ENCODE measurements around the gene KIAA1614. TPM values are rescaled to one million over a fixed set of nuclear protein-coding genes. Genes with fewer than 3 reads are reported as not detected.

KIAA1614 gene
- total RNA-seq, 1 donor from 2014 or later: 0.56 TPM

- Histone ChIP-seq H3K9me3 (ENCODE audit: low read depth) (no peaks in the 10 kb centered on the region), H3F3A (ENCODE audit: low read depth) (peaks cover 7% of the 10 kb centered on the region), H3K79me2 (ENCODE audit: low read depth) (no peaks in the 10 kb centered on the region), H3K27ac (no peak overlapping the region), H3K9ac (no peak overlapping the region), H3K4me2 (no peak overlapping the region), H3K36me3 (no peaks in the 10 kb centered on the region), H3K27me3 (no peaks in the 10 kb centered on the region), H4K20me1 (ENCODE audit: low read depth) (peaks cover 9% of the 10 kb centered on the region), H2AFZ (replicated peaks) (no peak overlapping the region), H3K4me1 (peaks cover 12% of the 10 kb centered on the region), H3K4me3 (no peak overlapping the region)
- no peak for TF ChIP-seq EZH2phosphoT487 (IDR thresholded peaks at IDR 0.05)
- no peak for TF ChIP-seq CTCF (IDR thresholded peaks at IDR 0.05)
- TF ChIP-seq EZH2 (IDR thresholded peaks at IDR 0.05): no peak
- Mint-ChIP-seq H3K27ac (no peak overlapping the region), H3K9me3 (no peaks in the 10 kb centered on the region), H3K36me3 (peaks cover 10% of the 10 kb centered on the region), H3K4me3 (no peak overlapping the region), H3K27me3 (ENCODE audit: insufficient read depth, low read depth) (peaks cover 4% of the 10 kb centered on the region), H3K4me1 (peaks cover 8% of the 10 kb centered on the region)
- DNase-seq (ENCODE audit: low spot score): no peak
These were observed 39.3 kb downstream of the KIAA1614 start for GRCh38 chr1:180951836-180952656.

GRCh38 chr1:180952657-180953013 is 39.9 kb downstream of the KIAA1614 start:
- peaks cover 7% of the 10 kb centered on the region for H3F3A ChIP-seq (ENCODE audit: low read depth)
- no peak for TF ChIP-seq CTCF (IDR thresholded peaks at IDR 0.05)
- TF ChIP-seq EZH2 (IDR thresholded peaks at IDR 0.05): no peak
- no peak for TF ChIP-seq EZH2phosphoT487 (IDR thresholded peaks at IDR 0.05)
- H3K4me1 Mint-ChIP-seq: peaks cover 8% of the 10 kb centered on the region
- H2AFZ ChIP-seq (replicated peaks): no peak overlapping the region
- no peak overlapping the region for H3K27ac Mint-ChIP-seq
- H3K79me2 ChIP-seq (ENCODE audit: low read depth): no peaks in the 10 kb centered on the region
- peaks cover 9% of the 10 kb centered on the region for H3K36me3 Mint-ChIP-seq
- H3K4me2 ChIP-seq: no peak overlapping the region
- peaks cover 12% of the 10 kb centered on the region for H3K4me1 ChIP-seq
- no peak overlapping the region for H3K9ac ChIP-seq
- no peaks in the 10 kb centered on the region for H3K36me3 ChIP-seq
- H3K9me3 ChIP-seq (ENCODE audit: low read depth): no peaks in the 10 kb centered on the region
- no peak overlapping the region for H3K27ac ChIP-seq
- H3K4me3 ChIP-seq: no peak overlapping the region
- H3K27me3 Mint-ChIP-seq (ENCODE audit: insufficient read depth, low read depth): peaks cover 4% of the 10 kb centered on the region
- DNase-seq (ENCODE audit: low spot score): no peak
- H3K27me3 ChIP-seq: no peaks in the 10 kb centered on the region
- H4K20me1 ChIP-seq (ENCODE audit: low read depth): peaks cover 9% of the 10 kb centered on the region
- no peaks in the 10 kb centered on the region for H3K9me3 Mint-ChIP-seq
- no peak overlapping the region for H3K4me3 Mint-ChIP-seq

- no peak overlapping the region for H3K4me2 ChIP-seq
- no peak overlapping the region for H3K9ac ChIP-seq
- DNase-seq (ENCODE audit: low spot score): no peak
- H3K79me2 ChIP-seq (ENCODE audit: low read depth): no peaks in the 10 kb centered on the region
- H3K36me3 ChIP-seq: no peaks in the 10 kb centered on the region
- H2AFZ ChIP-seq (replicated peaks): no peak overlapping the region
- Mint-ChIP-seq H3K27ac (no peak overlapping the region), H3K9me3 (no peaks in the 10 kb centered on the region), H3K4me3 (no peak overlapping the region), H3K27me3 (ENCODE audit: insufficient read depth, low read depth) (peaks cover 4% of the 10 kb centered on the region), H3K36me3 (peaks cover 7% of the 10 kb centered on the region), H3K4me1 (peaks cover 8% of the 10 kb centered on the region)
- H3K9me3 ChIP-seq (ENCODE audit: low read depth): no peaks in the 10 kb centered on the region
- peaks cover 12% of the 10 kb centered on the region for H3K4me1 ChIP-seq
- no peak overlapping the region for H3K27ac ChIP-seq
- TF ChIP-seq CTCF (IDR thresholded peaks at IDR 0.05) (no peak), EZH2phosphoT487 (IDR thresholded peaks at IDR 0.05) (no peak), EZH2 (IDR thresholded peaks at IDR 0.05) (no peak)
- H3K27me3 ChIP-seq: no peaks in the 10 kb centered on the region
- H3F3A ChIP-seq (ENCODE audit: low read depth): peaks cover 7% of the 10 kb centered on the region
- H3K4me3 ChIP-seq: no peak overlapping the region
- peaks cover 9% of the 10 kb centered on the region for H4K20me1 ChIP-seq (ENCODE audit: low read depth)
These were observed 40.8 kb downstream of the KIAA1614 start for GRCh38 chr1:180953291-180954004.

Data from neural progenitor cell (in vitro differentiated cells).